Measurements from ENCODE around the gene EMC8.
"Not testable (repeated sequence)": the region's sequence is repeated elsewhere in the genome, so short reads cannot be mapped to it uniquely, and the experiment has no call there.

EMC8 gene

GRCh38 chr16:85799497-85800320, at the start of gene EMC8, which contains the start of gene COX4I1:
EMC8 (minus strand) TSS chr16:85799544; CDS start chr16:85799295, 249 bp downstream.
COX4I1 (plus strand) TSS chr16:85799695; CDS start chr16:85801206, 1,511 bp downstream.
- DNase-seq (ENCODE audit: low read depth): peak; percentile 56

DNA sequence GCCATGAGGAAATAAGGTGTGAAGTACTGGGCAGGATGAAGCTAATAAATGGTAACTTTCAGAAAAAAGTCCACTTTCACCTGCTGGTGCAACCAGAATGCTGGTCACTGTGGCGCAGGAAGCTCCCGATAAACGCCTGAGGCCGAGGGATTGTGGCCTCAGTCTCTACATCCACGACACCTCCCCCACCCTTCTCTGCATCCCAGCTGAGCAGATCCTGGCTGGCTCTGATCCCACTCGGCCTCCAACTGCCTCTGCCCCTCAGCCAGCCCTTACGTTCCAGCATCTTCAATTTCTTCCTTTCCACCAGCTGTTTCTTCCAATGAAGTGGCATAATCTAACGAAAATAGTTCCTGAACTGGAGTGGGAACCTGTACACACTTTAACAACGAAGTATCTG, 49.6 kb upstream of the EMC8 start:
- DNase-seq (ENCODE audit: low read depth): no peak

DNA sequence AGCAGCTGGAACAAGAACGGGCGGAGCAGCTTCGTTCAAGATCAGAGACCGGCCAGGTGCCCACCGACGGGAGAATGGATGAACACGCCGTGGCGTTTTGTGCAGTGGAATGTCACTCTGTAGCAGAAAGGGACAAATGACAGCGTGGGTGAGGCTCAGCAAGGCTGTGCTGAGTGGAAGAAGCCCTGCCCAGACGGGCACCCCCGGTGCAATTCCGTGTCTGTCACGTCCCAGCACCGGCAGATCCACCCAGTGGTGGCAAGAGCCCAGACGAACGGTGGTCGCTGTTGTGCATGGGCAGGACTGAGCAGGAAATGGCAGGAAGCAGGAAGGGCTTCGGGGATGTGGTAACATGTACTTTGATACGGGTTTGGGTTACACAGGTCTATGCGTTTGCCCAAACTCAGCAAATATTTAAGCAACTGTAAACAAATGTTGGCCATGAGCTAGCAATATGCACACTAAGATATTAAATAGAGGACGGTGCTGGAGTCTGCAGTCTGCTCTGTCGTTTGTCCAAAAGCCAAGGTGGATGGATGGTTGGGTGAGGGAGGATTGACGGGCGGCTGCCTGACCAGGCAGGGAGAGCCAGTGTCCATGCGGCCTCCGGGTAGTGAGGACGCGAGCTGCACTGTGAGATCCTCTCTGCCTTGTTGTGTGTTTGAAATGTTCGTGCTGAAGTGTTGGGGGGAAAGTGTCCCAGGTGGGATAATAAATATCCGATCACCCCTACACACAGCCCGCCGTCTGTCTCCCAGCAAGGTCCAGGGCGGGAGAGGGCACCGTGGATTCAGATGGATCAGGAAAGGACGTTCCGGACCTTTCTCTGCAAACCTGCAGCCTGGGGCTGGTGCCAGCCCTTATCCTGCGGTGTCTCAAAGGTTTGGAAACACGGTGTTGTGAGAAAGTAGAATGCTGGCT, 48.6 kb upstream of the EMC8 start:
- no peak for DNase-seq (ENCODE audit: low read depth)

GRCh38 chr16:85847036-85847435, 47.7 kb upstream of the EMC8 start:
- no peak for DNase-seq (ENCODE audit: low read depth)

DNA sequence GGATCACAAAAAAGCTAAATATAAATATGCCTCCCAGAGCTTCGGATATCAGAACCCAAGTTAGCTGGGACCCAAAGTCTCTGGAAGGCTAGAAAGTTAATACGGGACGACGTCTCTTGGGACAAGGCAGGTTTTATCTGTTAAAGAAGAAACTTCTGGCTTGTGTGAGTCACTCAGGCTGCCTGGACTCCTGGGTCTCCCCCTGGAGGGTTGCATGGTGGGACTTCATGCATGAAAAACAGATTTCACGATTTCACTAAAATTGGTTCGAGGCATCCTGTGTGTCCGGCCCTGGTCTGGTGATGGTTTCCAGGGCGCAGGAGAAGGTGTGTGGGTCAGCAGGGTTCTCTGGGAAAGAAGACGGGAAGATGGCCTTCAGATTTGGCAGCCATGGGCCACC, 47.1 kb upstream of the EMC8 start:
- DNase-seq (ENCODE audit: low read depth): no peak

DNA sequence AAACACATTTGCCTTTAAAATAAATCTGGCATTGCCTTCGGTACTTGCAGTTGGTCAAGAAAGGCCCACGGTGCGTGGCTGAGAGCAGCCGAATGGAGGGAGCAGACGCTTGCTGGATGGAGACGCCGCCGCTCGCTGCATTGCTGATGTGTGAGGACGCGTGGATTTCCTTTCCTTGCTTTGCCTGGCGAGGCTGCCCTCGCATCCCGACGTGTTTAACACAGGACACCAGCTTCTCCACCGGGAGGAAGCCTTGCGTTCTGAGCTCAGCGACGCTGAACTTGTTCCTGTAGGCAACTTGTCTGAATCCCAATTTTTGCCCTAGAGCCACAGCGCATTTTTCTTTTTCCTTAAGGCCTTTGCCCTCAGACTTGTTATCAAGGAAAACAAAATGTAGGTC, 45.9 kb upstream of the EMC8 start:
- DNase-seq (ENCODE audit: low read depth): no peak

DNA sequence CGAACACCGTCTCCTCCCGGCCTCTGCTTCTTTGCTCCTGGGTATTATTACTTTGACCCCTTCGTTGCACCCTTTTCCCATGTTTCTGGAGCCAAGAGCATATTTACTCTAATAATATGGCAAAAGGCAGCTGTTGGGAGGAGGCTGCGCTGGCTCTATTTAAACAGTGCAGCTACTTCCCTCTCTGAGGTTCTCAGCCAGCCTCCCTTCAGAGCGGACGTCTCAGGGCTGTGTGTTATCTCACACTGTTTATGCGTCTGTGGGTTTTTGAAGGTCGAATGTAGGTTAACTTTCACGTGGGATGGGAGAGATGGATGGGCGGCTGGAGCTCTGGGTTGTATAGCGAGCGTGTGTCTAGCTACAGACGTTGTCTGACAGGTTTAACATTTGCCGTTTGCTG, 45.4 kb upstream of the EMC8 start:
- DNase-seq (ENCODE audit: low read depth): no peak

DNA sequence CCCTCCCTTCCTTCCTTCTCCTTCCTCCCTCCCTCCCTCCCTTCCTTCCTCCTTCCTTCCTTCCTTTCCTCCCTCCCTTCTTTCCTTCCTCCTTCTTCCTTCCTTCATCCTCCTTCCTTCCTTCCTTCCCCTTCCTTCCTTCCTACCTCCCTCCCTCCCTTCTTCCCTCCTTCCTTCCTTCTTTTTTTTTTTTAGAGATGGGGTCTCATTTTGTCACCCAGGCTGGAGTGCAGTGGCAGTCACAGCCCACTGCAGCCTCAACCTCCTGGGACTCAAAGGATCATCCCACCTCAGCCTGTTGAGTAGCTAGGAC, 44.8 kb upstream of the EMC8 start:
- no peak for DNase-seq (ENCODE audit: low read depth)

GRCh38 chr16:85843471-85844168, 44.3 kb upstream of the EMC8 start:
- no peak for DNase-seq (ENCODE audit: low read depth)

- no peak for DNase-seq (ENCODE audit: low read depth)
These were observed 43.5 kb upstream of the EMC8 start for GRCh38 chr16:85842848-85843247.

DNA sequence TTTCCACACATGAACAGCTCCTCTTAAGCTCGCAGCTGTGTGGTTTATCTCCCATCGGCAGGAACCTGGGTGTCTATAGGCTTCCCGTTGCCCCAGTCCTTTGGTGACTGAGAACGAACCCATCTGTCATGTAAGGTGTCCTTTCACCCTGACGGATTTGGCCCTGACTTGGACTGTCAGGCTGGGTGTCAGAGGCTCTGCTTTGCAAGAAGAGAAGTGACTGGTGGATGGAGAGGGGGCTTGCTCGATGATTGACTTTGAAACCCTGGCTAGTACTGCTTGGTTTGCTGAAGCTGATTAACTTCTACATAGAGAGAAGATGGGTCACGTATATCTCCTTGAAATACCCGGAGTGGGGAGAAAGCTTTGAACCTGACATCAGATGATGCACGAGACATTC, 43.1 kb upstream of the EMC8 start:
- DNase-seq (ENCODE audit: low read depth): no peak

DNA sequence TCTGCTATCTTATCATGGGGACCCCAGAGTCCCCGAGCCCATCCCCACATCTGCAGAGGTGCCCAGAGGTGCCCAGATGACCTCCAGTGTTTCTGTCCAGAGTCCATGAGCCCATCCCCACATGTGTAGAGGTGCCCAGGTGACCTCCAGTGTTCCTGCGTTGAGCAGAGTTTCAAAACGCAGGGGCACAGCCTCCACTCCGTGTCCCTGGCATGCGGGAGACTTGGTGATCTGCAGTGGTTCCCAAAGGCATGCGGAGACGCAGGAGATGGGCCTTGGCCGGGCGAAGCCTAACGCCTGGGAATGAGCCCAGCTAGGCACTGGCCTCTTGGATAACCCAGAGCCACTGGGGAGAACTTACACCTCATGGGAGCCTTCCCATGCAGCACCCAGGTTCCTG, 41.5 kb upstream of the EMC8 start:
- no peak for DNase-seq (ENCODE audit: low read depth)

DNA sequence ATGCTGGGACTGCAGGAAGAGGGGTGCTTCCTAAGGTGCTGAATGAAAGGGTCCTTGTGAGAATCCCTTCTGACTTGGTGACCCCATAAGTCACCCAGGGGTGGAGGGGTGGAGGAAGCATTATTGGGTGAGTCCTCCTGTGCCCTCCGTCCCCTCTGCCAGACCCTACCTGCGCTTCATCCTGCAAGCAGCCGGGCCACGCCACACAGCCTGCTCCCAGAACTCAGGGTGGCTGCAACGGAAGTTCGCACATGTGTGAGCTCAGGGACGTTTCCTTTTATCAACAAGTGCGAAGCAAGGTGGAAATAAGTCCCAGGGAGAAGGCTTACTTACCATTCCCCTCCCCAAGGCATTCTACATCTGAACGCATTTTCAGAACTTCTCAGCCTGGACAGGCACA, 41.1 kb upstream of the EMC8 start:
- DNase-seq (ENCODE audit: low read depth): no peak

GRCh38 chr16:85839681-85840240, 40.4 kb upstream of the EMC8 start:
- no peak for DNase-seq (ENCODE audit: low read depth)

DNA sequence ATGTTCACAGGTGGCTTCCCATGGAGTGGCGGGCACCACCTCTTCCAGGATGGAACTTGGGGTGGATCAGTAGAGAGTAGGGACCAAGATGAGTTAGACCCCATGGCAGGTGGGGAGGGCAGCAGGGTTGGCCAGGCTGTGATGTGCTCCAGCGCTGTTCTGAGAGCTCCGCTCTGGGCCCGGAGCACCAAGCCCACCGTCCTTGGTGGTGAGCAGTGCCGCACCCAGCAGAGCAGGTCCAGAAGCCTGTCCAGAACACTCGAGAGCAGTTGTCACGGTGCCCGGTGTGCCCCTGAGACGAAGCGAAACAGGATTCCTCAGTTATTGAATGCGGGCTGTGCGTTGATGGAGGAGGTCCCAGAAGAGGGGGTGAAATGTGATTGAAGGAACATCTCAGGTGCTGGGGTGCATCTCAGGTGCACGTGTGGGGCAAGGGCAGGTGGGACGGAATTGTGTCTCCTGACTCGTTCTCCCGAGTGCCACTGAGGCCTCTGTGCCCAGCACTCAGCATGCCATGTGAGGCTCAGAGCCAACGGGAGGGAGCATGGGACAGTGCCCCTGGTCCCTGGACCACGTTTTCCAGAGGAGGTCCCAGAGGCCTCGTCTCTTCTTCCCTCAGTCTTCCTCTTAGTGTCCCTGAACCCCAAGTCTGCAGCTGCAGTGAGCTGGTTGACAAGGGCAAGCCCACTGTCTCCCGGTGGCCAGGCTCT, 39.7 kb upstream of the EMC8 start:
- no peak for DNase-seq (ENCODE audit: low read depth)

DNA sequence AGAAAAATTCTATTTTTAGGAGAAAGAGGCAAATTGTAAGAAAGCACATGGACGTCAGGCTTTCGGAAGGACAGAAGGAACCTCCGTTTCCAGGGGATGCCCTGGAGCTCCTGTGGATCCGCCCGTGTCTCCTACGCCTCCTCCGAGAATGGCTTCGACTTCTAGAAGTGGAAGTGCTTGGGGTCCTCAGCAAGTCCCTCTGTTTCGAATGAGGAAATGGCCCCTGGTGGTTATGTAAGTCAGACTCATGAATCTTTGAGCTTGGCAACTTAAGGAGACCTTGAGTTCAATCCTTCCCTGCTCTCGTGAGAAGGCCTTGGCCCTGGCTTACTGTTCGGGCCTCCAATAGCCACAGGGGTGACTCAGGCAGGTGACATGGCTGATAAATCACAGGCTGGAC, 39.0 kb upstream of the EMC8 start:
- no peak for DNase-seq (ENCODE audit: low read depth)

GRCh38 chr16:85837654-85838053, 38.3 kb upstream of the EMC8 start:
- not testable (repeated sequence) for DNase-seq (ENCODE audit: low read depth)

GRCh38 chr16:85836706-85837582, 37.6 kb upstream of the EMC8 start:
- no peak for DNase-seq (ENCODE audit: low read depth)

DNA sequence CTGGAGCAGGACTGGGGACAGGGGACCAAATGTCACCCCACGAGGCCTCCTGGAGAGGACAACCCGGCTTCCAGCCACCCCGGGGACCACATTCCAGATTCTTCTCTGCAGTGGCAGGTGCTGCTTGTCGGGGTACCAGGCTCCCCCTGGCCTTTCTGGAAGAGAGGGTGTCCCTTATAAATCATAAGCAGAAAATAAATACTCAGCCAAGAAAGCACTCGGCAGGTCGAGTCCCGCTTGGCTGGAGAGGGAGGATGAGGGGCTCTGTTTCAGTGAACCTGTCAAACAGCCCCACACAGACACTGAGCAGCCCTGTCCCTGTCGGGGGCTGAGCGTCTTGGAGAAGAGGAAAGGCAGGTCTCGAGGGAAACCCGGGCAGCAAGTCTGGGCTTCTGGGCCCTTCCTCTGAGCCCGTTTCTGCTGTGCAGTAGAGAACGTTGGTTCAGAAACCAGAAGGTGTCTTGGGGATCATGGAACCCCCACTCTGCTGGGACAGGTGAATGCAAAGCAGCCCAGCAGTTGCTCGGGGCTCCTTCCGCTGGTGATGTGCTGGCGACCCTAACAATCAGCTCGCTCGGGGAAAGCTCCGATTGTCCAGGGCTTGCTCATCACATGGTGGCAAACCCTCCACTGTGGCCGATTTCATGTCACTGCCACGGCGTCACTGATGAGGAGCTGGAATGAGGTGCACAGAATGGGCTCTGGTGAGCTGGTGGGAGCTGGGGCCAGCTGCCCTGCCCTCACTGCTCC, 36.8 kb upstream of the EMC8 start:
- no peak for DNase-seq (ENCODE audit: low read depth)

- no peak for DNase-seq (ENCODE audit: low read depth)
These were observed 35.9 kb upstream of the EMC8 start for GRCh38 chr16:85835227-85835751.

Data from GM04503 (cell line).